HG03108 (cell line): ENCODE measurements around the gene HSF2BP.
"Not testable (repeated sequence)": the region's sequence is repeated elsewhere in the genome, so short reads cannot be mapped to it uniquely, and the experiment has no call there.

Experiments
- ATAC-seq: cut with Tn5 transposase; IDR thresholded peaks from one replicate; pipeline ENCODE4 v1.9.1; 2021; ENCODE audit warnings: moderate library complexity; ENCODE audit not compliant: unreplicated experiment

The HSF2BP gene

DNA sequence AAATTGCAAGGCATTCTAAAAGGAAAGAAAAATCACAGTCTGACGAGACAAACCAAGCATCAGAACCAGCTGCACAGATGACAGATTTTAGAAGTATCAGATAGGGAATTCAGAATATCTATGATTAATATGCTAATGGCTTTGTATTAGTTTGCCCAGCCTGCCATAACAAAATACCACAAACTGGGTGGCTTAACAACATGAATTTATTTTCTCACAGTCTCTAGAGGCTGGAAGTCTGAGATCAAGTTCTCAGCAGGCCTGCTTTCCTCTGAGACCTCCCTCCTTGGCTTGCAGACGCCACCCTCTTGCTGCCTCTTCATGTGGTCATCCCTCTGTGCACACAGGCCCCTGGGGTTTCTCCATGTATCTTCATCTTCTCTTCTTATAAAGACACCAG lies 118.7 kb downstream of the HSF2BP start:
- ATAC-seq = not testable (repeated sequence)

DNA sequence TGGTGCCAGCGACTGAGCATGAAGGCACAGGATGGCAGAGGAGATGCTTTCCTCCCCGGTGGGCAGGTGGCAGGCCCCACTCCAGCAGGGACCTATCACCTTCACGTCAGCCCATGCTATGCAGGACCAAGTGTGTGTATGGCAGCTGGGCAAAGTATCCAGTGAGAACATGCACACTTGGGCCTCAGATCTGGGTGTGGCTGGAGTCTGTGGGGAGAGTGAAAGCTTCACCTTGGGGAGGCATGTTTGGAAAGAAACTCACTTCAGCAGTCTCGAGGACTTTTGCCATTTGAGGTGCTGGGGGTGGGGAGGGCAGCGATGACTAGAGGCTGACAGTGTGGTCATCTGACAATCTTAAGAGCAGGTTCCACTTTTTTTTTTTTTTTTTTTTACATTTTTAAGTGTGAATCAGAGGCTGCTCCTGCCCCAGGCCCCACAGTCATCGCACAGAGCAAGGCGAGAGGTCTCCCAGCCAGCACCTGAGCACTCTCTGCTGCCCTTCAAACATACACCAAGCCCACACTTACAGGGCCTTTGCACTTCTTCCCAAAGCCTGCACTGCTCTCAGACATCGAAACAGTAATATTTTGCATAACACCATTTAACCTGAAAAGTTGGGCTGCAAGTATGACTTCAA lies 136.7 kb downstream of the HSF2BP start:
- ATAC-seq = not testable (repeated sequence)

DNA sequence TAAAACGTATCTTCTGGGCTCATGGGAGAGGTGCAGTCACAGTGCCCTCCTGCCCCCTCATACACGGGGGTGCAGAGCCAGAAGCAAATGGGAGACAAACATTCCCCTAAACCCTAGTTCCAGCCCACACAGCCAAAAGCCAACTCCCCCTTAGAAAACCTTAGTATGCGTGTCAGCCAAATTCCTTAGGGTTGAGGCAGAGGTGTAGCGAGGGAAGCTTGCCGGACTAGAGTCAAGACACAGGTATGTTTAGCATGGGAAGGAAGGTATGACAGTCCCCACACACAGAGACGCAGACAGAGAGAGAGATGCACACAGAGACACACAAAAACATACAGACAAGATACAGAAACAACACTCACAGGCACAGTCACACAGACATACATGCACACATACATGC lies 141.6 kb downstream of the HSF2BP start:
- ATAC-seq = not testable (repeated sequence)

DNA sequence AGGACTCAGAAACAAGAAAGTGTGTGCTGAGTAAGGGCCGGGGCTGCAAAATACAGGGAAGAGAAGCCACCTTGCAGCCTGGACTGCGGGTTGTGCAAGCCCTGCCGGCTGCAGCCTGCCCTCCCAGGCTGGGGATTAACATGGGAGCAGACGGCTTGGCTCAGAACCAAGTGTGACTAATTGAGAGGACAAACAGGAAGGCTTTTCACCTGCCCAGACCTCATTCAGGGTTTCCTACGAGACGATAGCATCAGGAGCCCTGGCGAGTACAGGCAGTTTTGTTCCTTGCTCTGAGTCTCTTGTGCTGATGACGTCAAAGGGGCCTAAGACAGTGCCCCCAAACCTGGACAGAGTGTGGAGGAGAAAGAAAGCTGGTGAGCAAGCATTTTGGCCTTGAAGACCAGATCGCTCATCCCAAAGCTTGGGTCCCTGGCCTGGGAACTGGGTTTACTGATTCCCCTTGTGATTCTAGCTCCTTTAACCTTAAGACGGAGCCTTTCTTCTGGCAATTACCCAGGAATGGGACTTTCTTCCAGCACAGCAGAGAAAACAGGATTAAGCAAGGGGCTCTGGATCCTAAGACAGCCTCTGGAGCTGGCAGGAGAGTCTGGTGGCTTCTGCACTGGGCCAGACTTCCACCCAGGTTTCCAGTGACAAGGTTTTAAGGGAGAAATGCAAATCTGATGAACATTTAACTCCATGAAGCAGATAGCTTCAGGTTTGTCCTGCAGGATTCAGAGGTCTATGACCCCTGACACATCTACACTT lies 142.2 kb downstream of the HSF2BP start:
- not testable (repeated sequence) for ATAC-seq

DNA sequence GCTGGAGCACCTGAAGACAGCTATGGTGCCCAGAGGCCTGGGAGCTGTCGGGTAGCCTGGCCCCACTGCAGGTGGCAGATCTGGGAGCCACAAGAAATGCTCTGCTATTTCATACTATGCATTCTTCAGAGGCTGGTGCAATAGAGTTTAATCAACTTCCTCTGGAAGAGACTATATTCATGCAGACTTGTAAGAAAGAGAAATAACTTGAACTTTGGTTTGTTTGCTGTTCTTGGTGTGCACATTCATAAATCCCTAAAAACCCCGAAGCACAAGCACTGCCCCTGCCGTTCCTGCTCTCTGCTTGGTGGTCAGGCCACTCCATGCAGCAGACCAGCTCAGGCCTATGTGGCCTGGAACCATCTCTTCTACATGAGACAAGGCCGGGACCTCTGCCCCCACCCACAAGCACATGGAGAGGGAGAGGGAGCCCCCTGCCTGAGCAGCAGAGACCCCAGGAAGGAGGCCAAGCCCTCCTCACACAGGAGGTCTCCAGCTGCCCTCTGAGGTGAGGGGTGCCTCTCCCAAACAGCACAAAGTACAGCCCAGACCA lies 142.9 kb downstream of the HSF2BP start:
- not testable (repeated sequence) for ATAC-seq

DNA sequence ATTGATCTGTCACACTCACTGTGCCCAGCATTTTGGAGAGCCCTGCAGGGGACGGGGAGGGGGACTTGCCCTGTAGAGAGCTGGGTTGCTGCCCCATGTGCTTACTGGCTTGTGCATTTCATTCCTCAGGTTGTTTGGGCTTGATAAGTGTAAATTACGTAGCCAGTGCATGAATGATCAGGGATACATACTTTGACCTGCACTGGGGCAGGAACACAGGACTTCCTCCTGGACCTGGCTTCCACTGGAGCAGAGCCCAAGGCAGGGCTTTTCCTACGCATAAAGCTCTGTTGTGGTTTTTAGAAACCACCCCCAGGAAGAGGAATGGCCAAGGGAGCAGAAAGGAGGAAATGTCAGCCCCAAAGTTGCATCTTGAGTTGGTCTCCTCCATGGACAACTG lies 144.5 kb downstream of the HSF2BP start:
- ATAC-seq = not testable (repeated sequence)

DNA sequence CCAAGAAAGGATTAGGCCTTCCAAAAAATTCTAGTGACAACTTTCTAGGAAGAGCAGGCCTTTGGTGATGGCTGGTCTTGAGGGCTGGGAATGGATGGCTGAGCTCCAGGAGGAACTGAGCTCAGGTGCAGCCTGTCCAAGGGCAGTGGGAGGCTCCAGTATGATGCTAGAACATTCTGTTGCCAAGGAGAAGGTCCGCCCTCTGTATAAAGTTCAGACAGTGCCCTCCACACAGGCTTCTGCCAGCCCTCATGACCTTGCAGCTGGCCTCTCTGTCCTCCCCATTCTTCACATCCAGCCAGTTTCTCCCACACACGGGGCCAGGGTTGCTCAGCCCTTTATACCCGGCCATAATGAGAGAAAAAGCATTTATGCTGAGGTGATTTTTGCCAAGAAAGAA lies 146.3 kb downstream of the HSF2BP start:
- ATAC-seq = not testable (repeated sequence)

DNA sequence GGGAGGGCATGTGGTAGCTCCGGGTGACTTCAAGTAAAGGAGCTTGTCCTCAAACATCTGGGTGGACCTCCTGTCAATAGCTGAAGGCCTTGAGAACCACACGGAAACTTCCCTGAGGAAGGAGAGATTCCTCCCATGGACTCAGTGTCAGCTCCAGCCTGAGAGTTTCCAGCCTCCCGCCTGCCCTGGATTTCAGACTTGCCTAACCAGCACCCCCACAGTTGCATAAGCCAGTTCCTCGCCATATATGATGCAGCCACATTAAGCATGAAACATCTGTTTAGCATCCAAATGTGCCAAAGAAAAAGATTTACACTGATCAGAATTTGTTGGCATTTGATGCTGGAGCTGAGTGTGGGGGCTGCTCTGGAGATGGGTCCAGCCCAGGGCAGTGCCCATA lies 148.1 kb downstream of the HSF2BP start:
- ATAC-seq = not testable (repeated sequence)

DNA sequence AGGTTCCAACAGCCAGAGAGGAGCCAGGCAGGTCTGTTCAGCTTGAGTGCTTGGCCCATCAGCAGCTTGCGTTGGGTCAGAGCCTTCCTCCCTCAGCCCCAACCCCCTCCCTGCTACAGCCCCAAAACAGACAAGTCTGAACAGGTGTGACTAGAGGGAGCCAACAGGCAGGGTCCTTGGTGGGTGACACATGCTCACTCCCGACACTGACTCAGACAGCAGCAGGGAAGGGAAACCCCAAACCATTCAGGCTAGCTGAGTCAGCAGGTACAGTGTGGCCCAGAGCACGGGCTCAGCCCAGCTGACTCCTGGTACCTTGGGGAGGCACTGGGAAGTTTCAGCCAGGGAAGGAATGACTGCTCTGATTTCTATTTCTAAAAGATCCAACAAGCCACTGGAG lies 148.6 kb downstream of the HSF2BP start:
- ATAC-seq = not testable (repeated sequence)

DNA sequence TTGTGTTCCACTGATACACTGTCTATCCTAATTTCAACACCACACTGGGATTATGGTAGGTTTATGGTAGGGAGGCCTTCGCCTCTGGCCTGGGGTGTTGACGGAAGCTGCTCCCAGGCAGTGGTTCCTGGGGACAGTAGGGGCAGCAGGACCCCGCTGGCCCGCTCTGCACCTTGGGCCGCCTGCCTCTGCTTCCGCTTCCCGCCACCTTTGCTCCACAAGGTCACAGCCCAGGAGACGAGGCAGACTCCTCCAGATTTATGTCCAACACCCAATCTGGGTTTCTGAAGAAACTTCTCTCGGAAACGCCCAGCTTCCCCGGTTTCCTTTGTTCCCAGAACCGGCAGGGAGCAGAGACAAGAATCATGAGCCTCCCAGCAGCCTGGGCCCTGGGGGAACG lies 155.4 kb downstream of the HSF2BP start:
- ATAC-seq = not testable (repeated sequence)

DNA sequence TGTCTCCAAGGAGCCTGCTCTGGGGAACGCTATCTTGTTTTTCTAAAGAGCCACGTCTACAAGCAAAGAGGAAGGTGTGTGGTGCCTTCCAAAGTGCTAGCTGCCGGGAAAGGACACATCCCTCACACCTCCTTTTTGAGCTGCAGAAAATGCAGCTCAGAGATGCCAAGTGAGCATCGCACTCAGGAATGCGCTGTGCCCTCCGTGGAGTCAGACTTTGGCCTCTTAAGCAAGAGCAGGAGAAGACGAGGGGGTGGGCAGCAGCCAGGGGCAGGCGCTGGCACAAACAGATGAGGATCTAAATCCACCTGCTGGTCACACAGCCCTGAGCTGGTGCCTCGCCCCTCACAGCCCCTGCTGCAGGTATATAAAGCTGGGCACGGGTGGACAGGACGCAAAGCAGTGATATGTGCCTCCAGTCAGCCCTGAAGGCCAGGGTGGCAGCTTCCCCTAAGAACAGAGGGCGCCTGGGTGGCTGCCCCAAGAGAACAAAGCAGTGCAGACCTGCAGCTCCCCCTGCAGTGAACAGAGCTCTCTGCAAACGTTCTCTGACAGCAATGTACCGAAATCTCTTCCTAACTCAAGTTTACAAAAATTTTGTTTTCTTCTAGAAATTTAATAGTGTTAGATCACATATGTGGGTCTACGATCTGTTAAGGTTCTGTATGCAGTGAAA lies 156.1 kb downstream of the HSF2BP start:
- not testable (repeated sequence) for ATAC-seq

DNA sequence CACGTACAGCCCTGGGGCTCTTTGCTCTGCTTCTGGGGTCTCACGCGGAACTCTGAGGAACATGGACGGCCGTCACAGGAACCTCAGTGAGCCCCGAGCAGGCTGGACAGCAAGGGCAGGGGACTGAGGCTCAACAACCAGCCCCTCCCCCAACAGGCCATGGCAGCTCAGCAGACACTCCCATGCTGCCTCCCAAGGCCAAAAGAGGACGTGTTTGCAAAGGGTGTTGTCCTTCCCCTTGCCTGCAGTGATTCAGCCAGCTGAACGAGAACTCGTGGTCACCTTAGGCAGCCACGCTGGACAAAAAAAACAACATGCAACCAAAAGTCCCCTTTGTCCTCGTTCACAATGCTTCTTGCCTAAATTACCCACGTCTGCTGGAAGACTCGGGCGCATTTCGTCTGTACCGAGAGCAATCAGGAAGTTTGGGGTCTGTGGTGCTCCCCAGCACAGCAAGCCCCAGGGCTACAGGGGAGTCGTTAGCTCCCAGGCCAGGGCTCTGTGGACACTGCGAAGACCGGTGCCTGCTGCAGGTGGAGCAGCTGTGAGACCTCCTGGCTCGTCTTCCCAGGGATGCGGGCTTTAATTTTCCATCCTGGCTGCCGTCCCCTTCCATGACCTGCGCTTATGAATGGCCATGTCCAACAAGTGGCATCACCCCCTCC lies 156.7 kb downstream of the HSF2BP start:
- ATAC-seq = not testable (repeated sequence)

DNA sequence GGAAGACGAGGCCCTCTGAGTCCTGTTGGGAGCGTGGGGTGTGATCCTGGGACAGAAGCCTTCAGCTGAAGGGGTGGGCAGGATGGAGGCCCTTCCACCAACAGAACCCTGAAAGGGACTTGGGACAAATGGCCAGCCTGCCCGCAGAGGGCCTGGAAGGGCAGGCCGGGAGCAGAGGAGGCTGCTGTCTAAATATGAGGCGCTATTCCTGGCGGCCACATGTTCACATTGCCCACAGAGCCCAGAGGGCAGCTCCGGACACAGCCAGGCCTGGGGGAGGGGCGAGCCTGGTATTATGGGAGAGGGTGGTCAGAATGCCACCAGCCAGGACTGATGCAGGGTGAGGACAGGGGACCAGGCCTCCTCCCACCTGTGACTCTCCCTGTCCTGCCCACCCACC lies 160.4 kb downstream of the HSF2BP start:
- not testable (repeated sequence) for ATAC-seq

DNA sequence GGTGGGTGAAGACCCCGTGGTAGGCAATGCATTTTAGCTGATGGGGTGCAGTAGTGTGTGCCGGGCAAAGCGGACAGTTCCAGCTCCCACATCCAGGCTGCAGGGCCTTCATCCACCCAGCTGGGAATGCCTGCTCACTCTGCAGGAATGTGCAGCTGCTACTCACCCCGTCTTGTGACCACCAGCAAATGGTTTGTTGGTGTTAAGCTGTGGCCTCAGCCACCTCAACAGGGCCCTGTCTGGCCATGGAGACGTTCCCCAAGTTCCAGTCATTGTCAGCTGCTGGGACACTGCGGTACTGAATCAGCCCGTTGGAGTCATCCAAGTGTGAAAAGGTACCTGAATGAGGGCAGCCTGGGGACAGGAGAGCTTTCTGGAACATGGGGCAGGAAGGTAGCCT lies 161.2 kb downstream of the HSF2BP start:
- not testable (repeated sequence) for ATAC-seq

DNA sequence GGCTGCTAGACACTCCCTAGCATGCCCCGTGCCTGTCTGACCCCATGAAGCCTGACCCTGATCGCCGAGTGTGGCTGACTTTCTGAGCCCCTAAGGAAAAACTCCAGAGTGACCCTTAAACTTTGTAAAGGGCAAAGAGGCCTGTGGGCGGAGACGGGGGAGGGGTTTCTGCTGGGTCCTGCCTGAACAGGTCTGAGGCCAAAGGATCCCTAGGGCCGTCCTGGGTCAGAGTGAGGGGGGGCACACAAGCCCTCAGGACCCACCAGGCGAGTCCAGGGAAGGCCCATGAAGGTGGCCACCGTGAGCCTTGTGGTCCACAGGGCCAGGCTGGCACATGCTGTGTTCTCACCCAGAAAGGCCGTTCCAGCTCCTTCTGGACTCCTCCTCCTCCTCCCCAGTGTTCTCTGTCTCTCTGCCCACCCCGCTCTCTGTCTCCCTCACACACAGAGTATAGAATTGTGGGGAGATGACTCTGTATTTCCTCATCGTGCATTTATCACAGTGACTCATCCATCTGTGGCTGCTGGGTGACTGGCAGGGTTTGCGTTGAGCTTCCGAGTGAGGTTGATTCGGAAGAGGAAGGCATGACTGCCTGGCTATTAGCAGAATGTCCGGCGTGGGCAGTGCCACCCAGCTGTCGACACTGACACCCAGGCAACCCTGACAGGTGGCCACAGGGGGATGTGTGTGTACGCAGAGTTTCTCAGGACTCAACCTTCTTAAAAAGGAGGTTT lies 164.8 kb downstream of the HSF2BP start:
- ATAC-seq = not testable (repeated sequence)

DNA sequence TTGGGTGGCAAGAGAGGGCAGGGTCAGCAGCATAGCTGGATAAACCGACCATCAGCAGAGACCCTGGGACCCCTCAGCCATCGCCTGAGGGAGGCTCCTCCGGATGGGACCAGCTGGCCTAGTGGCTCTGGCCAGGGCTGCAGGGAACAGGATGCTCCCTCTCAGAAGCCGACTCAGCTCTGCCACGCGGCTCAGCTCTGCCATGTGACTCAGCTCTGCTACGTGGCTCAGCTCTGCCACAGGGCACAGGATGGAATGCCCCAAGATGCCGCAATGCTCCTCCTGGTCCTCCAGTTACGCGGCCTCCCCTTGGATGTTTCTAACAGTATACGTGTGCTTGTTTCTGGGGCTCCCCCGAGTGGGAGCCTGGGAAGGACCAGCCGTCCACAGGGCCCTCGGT lies 165.8 kb downstream of the HSF2BP start:
- not testable (repeated sequence) for ATAC-seq

DNA sequence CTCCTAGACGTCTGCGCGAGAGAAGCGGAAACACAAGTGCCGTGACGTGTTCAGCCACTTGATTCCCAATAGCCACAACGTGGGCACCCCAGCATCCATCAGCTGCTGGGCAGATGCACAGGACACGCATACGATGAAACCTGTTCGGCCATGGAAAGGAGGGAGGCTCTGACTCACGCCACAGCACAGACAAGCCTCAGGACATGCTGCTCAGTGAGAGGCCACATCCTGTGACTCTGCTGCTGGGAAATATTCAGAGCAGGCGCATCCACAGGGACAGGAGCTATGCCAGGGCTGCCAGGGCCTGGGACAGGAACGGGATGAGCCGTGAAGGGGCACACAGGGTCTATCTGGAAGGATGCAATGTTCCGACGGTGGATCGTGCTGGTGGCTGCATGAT lies 171.1 kb downstream of the HSF2BP start:
- ATAC-seq = not testable (repeated sequence)

DNA sequence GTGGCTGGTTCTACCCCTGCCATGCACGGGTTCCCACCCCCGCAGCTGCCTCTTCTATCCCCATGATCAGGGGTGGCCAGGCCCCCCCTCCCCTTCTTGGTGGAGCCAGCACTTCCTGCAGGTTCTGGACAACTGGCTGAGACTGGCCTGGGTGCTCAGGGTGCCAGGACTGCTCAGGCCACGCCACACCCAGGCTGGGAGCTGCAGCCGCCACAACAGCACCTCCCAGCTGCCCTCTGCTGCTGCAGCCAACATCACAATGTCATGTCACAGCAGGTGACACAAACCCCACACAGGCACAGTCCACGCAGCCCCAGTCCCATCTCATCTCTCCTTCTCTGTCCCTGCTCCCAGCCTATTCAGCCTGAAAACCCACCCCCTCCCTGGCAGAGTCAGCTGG lies 173.2 kb downstream of the HSF2BP start:
- ATAC-seq = not testable (repeated sequence)

DNA sequence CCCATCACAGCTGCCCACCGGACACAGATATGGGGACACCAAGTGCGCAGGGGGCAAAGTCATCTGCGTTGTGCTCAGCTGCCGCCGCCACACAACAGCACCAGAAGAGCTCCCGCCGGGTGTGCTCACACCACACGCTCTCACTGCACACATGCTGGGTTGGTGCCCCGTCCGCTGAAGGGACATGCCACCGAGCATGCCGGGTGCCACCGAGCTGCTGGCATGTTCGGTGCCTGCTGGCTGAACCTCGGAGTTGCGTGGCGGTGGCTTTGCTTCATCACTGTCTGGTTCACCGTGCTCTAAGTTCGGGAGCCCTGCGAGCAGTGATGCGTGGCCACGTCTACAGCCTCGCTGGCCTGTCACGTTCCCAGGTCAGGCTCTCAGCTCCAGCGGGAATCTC lies 174.3 kb downstream of the HSF2BP start:
- not testable (repeated sequence) for ATAC-seq

DNA sequence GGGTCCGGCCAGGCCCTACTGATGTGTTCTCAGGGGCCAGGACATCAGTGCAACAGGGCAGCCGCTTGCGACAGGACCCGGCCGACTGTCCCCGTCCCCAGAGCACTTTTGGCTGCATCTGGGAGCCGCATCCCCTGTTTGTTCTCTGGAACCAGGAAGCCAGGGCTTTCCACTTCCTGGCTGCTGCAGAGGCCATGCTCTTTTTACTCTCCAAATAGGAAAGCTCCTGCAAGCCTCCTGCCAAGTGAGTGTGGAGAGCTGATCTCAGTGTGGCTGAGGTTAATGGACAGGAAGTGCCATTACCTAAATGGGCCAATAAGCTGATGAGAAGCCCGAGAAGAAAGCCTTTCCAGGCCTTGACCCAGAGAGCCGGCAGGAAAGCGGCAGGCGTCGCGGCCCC lies 180.1 kb downstream of the HSF2BP start:
- not testable (repeated sequence) for ATAC-seq
